ENCODE data around the gene CD81.

- TF ChIP-seq CTCF (conservative IDR thresholded peaks at IDR 0.05 in 1 of 2, IDR thresholded peaks at IDR 0.05 in 1 of 2; ENCODE audit: low read depth in 1 of 2, low read length in 2 of 2) (no peak), EZH2 (IDR thresholded peaks at IDR 0.05; ENCODE audit: low read length, missing control alignments) (no peak)
These were observed 15.3 kb downstream of the CD81 start for GRCh38 chr11:2392241-2392959.
